Measurements from ENCODE around the gene TUBB2B.

Gene TUBB2B

GRCh38 chr6:3217286-3217685, 10.2 kb downstream of the TUBB2B start:
- TF ChIP-seq ZNF274 (IDR thresholded peaks at IDR 0.05; ENCODE audit: low read depth, low read length), result no peak
- TF ChIP-seq SUZ12 (IDR thresholded peaks at IDR 0.05; ENCODE audit: extremely low read depth, insufficient read depth, insufficient read length), result no peak
- TF ChIP-seq YY1 (IDR thresholded peaks at IDR 0.05; ENCODE audit: insufficient read depth, insufficient read length), result no peak
- Histone ChIP-seq H3K4me1 (ENCODE audit: insufficient read depth, insufficient read length) (no peaks in the 10 kb centered on the region), H3K36me3 (ENCODE audit: insufficient read depth, insufficient read length, low read length) (no peaks in the 10 kb centered on the region), H3K9me3 (ENCODE audit: insufficient read depth, low read length) (no peaks in the 10 kb centered on the region), H3K27me3 (ENCODE audit: insufficient read depth, insufficient read length) (no peaks in the 10 kb centered on the region), H3K4me3 (ENCODE audit: insufficient read length, low read depth) (no peak overlapping the region), H3K9ac (ENCODE audit: insufficient read length, low read depth) (no peak overlapping the region)
- DNase-seq (ENCODE audit: low read depth, low spot score), result no peak

- Histone ChIP-seq H3K36me3 (ENCODE audit: insufficient read depth, insufficient read length, low read length) (no peaks in the 10 kb centered on the region), H3K27me3 (ENCODE audit: insufficient read depth, insufficient read length) (no peaks in the 10 kb centered on the region), H3K9ac (ENCODE audit: insufficient read length, low read depth) (no peak overlapping the region), H3K4me1 (ENCODE audit: insufficient read depth, insufficient read length) (no peaks in the 10 kb centered on the region), H3K4me3 (ENCODE audit: insufficient read length, low read depth) (no peak overlapping the region), H3K9me3 (ENCODE audit: insufficient read depth, low read length) (no peaks in the 10 kb centered on the region)
- DNase-seq (ENCODE audit: low read depth, low spot score), result no peak
- TF ChIP-seq ZNF274 (IDR thresholded peaks at IDR 0.05; ENCODE audit: low read depth, low read length) (no peak), YY1 (IDR thresholded peaks at IDR 0.05; ENCODE audit: insufficient read depth, insufficient read length) (no peak), SUZ12 (IDR thresholded peaks at IDR 0.05; ENCODE audit: extremely low read depth, insufficient read depth, insufficient read length) (no peak)
Observed at GRCh38 chr6:3214898-3215297, 12.6 kb downstream of the TUBB2B start.

- no peak for DNase-seq (ENCODE audit: low read depth, low spot score)
- Histone ChIP-seq H3K36me3 (ENCODE audit: insufficient read depth, insufficient read length, low read length) (no peaks in the 10 kb centered on the region), H3K9me3 (ENCODE audit: insufficient read depth, low read length) (no peaks in the 10 kb centered on the region), H3K9ac (ENCODE audit: insufficient read length, low read depth) (no peak overlapping the region), H3K4me3 (ENCODE audit: insufficient read length, low read depth) (no peak overlapping the region), H3K4me1 (ENCODE audit: insufficient read depth, insufficient read length) (peaks cover under 1% of the 10 kb centered on the region), H3K27me3 (ENCODE audit: insufficient read depth, insufficient read length) (no peaks in the 10 kb centered on the region)
- no peak for TF ChIP-seq SUZ12 (IDR thresholded peaks at IDR 0.05; ENCODE audit: extremely low read depth, insufficient read depth, insufficient read length)
- TF ChIP-seq YY1 (IDR thresholded peaks at IDR 0.05; ENCODE audit: insufficient read depth, insufficient read length), result no peak
- TF ChIP-seq ZNF274 (IDR thresholded peaks at IDR 0.05; ENCODE audit: low read depth, low read length), result no peak
Observed at GRCh38 chr6:3213334-3213695, 14.1 kb downstream of the TUBB2B start.

- Histone ChIP-seq H3K4me3 (ENCODE audit: insufficient read length, low read depth) (no peak overlapping the region), H3K9ac (ENCODE audit: insufficient read length, low read depth) (no peak overlapping the region), H3K27me3 (ENCODE audit: insufficient read depth, insufficient read length) (no peaks in the 10 kb centered on the region), H3K9me3 (ENCODE audit: insufficient read depth, low read length) (no peaks in the 10 kb centered on the region), H3K4me1 (ENCODE audit: insufficient read depth, insufficient read length) (peaks cover 3% of the 10 kb centered on the region), H3K36me3 (ENCODE audit: insufficient read depth, insufficient read length, low read length) (no peaks in the 10 kb centered on the region)
- no peak for TF ChIP-seq ZNF274 (IDR thresholded peaks at IDR 0.05; ENCODE audit: low read depth, low read length)
- TF ChIP-seq SUZ12 (IDR thresholded peaks at IDR 0.05; ENCODE audit: extremely low read depth, insufficient read depth, insufficient read length), result no peak
- no peak for TF ChIP-seq YY1 (IDR thresholded peaks at IDR 0.05; ENCODE audit: insufficient read depth, insufficient read length)
- no peak for DNase-seq (ENCODE audit: low read depth, low spot score)
Observed at GRCh38 chr6:3212261-3212660, 15.2 kb downstream of the TUBB2B start.

GRCh38 chr6:3211681-3212080, 15.8 kb downstream of the TUBB2B start:
- H3K9ac ChIP-seq (ENCODE audit: insufficient read length, low read depth), result no peak overlapping the region
- H3K4me3 ChIP-seq (ENCODE audit: insufficient read length, low read depth), result no peak overlapping the region
- H3K36me3 ChIP-seq (ENCODE audit: insufficient read depth, insufficient read length, low read length), result no peaks in the 10 kb centered on the region
- H3K27me3 ChIP-seq (ENCODE audit: insufficient read depth, insufficient read length), result no peaks in the 10 kb centered on the region
- TF ChIP-seq YY1 (IDR thresholded peaks at IDR 0.05; ENCODE audit: insufficient read depth, insufficient read length), result no peak
- TF ChIP-seq SUZ12 (IDR thresholded peaks at IDR 0.05; ENCODE audit: extremely low read depth, insufficient read depth, insufficient read length), result no peak
- no peak for TF ChIP-seq ZNF274 (IDR thresholded peaks at IDR 0.05; ENCODE audit: low read depth, low read length)
- peaks cover 3% of the 10 kb centered on the region for H3K4me1 ChIP-seq (ENCODE audit: insufficient read depth, insufficient read length)
- H3K9me3 ChIP-seq (ENCODE audit: insufficient read depth, low read length), result no peaks in the 10 kb centered on the region
- DNase-seq (ENCODE audit: low read depth, low spot score), result no peak

- no peak for DNase-seq (ENCODE audit: low read depth, low spot score)
- H3K27me3 ChIP-seq (ENCODE audit: insufficient read depth, insufficient read length), result no peaks in the 10 kb centered on the region
Observed at GRCh38 chr6:3210024-3210610, 17.3 kb downstream of the TUBB2B start.

GRCh38 chr6:3209114-3210023, 18.1 kb downstream of the TUBB2B start:
- no peak for TF ChIP-seq SUZ12 (IDR thresholded peaks at IDR 0.05; ENCODE audit: extremely low read depth, insufficient read depth, insufficient read length)
- no peak for TF ChIP-seq ZNF274 (IDR thresholded peaks at IDR 0.05; ENCODE audit: low read depth, low read length)
- TF ChIP-seq YY1 (IDR thresholded peaks at IDR 0.05; ENCODE audit: insufficient read depth, insufficient read length), result no peak
- Histone ChIP-seq H3K9me3 (ENCODE audit: insufficient read depth, low read length) (no peaks in the 10 kb centered on the region), H3K36me3 (ENCODE audit: insufficient read depth, insufficient read length, low read length) (no peaks in the 10 kb centered on the region), H3K4me1 (ENCODE audit: insufficient read depth, insufficient read length) (peaks cover 3% of the 10 kb centered on the region), H3K27me3 (ENCODE audit: insufficient read depth, insufficient read length) (no peaks in the 10 kb centered on the region), H3K9ac (ENCODE audit: insufficient read length, low read depth) (no peak overlapping the region), H3K4me3 (ENCODE audit: insufficient read length, low read depth) (no peak overlapping the region)
- DNase-seq (ENCODE audit: low read depth, low spot score), result peak; percentile 89

More at GRCh38 chr6:3210024-3210610, 17.3 kb downstream of the TUBB2B start:
- Histone ChIP-seq H3K36me3 (ENCODE audit: insufficient read depth, insufficient read length, low read length) (no peaks in the 10 kb centered on the region), H3K4me1 (ENCODE audit: insufficient read depth, insufficient read length) (peaks cover 3% of the 10 kb centered on the region), H3K9me3 (ENCODE audit: insufficient read depth, low read length) (no peaks in the 10 kb centered on the region), H3K4me3 (ENCODE audit: insufficient read length, low read depth) (no peak overlapping the region), H3K9ac (ENCODE audit: insufficient read length, low read depth) (peak overlapping the region; percentile 7)
- TF ChIP-seq ZNF274 (IDR thresholded peaks at IDR 0.05; ENCODE audit: low read depth, low read length) (no peak), YY1 (IDR thresholded peaks at IDR 0.05; ENCODE audit: insufficient read depth, insufficient read length) (no peak), SUZ12 (IDR thresholded peaks at IDR 0.05; ENCODE audit: extremely low read depth, insufficient read depth, insufficient read length) (no peak)

Measured in NT2/D1 (cell line).